WI38 (cell line): ENCODE results near the gene RERE.
A peak's percentile ranks its signal among the peaks of the same experiment; 100 is the strongest.

Experiments used
- H3K4me3 ChIP-seq: 2 replicates; pipeline ENCODE4 v1.5.1; 2011; ENCODE audit warnings: low read depth, mild to moderate bottlenecking, control low read depth, low read length
- TF ChIP-seq, protein P1 (sequence below): IDR thresholded peaks from 2 replicates; pipeline ENCODE4 v1.5.1; 2012; ENCODE audit warnings: low read depth, mild to moderate bottlenecking, control low read depth, low read length

RERE gene

DNA sequence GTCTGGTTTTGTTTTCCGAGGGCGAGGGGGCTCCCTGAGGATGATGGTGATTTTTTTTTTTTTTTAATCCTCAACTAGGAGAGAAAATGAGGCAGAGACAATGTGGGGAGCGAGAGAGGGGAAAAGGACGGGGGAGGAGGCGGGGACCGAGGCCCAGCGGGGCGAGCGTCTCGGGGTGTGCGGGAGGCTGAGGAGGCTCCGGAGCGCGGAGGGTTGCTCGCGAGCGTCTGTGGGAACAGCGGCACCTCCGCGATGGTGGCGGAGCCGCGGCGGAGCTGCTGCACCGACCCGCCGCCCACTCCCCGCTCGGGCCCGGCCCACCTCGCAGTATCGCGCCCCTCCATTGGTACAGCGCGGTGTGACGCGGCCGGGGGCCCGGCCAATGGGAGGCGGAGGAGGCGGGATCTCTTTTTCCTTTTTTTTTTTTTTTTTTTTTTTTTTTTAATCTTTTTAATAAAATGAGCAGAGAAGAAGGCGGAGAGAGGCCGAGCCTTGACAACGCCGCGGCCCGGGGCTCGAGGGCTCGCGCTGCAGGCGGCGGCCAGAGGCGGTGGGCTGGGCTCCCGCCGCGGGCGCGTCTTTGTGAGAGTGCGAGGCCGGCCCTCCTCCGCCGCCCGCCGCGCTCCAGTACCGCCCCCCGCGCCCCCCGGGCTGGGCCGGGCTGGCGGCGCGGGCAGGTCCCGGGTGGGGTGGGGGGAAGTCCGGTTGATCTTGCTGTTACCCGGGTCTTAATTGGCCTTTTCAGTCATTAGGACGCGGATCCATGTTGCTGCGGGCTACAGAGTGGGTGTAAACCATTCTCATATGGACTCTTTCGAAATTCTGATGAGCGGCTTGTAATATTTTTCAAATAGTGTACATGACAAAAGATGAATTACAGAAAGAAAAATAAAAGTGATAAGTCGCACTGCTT, at the start of gene RERE:
RERE (minus strand) TSS at position 229 of the 913 bp plus-strand sequence.
- TF ChIP-seq, protein P1, sequence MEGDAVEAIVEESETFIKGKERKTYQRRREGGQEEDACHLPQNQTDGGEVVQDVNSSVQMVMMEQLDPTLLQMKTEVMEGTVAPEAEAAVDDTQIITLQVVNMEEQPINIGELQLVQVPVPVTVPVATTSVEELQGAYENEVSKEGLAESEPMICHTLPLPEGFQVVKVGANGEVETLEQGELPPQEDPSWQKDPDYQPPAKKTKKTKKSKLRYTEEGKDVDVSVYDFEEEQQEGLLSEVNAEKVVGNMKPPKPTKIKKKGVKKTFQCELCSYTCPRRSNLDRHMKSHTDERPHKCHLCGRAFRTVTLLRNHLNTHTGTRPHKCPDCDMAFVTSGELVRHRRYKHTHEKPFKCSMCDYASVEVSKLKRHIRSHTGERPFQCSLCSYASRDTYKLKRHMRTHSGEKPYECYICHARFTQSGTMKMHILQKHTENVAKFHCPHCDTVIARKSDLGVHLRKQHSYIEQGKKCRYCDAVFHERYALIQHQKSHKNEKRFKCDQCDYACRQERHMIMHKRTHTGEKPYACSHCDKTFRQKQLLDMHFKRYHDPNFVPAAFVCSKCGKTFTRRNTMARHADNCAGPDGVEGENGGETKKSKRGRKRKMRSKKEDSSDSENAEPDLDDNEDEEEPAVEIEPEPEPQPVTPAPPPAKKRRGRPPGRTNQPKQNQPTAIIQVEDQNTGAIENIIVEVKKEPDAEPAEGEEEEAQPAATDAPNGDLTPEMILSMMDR = no peak

DNA sequence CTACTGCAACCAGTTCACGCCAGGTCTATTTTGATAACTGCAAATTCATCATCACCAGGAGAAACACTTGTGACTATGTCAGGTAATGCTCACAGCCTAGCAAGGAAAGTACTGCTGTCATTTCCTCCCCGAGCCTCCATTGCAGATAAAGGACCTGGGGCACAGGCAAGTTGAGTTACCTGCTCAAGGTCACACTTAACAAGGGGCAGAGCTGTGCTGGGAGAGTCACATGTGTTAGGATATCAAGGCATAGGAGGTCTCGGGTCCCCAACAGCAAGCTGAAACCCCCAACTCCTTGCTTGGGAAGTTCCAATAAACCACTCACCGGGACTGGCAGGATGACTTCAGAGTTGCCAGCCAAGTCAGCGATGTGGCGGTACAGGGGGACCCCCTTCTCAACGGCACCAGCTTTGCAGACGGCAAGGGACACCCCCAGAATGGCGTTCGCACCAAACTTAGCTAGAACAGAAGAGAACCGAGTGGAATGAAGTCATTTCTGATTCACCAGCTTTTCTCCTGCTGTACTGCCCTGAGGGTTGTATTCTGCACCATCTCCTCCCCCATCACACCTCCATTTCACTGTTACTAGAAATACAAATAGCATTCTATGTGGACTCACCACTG, 49.5 kb upstream of the RERE start:
- TF ChIP-seq, protein P1 = no peak
- no peak overlapping the region for H3K4me3 ChIP-seq

More for the DNA sequence above, at the start of gene RERE:
- H3K4me3 ChIP-seq = peak within 1 kb of the TSS; percentile 74

DNA sequence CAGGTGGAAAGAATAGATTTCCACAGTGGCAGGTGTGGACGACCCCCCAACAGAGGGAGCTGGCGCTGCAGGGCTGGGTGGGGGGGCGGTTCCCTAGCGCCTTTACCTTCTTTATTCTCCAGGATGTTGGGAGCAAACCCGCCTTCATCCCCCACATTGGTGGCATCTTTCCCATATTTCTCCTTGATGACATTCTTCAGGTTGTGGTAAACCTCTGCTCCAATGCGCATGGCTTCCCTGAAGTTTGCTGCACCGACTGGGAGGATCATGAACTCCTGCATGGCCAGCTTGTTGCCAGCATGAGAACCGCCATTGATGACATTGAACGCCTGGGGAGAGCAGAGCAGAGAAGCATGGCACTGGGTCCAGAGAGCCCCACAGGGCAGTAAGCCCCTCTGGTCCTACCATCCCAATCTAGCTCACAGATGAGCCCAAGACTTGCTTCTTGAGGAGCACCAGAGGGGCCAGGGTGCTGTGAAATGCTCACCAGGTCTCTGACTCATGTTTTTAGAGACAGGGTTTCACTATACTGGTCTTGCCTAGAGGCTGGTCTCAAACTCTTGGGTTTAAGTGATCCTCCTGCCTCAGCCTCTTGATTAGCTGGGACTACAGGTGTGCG, 48.8 kb upstream of the RERE start:
- TF ChIP-seq, protein P1 = no peak
- H3K4me3 ChIP-seq = no peak overlapping the region

DNA sequence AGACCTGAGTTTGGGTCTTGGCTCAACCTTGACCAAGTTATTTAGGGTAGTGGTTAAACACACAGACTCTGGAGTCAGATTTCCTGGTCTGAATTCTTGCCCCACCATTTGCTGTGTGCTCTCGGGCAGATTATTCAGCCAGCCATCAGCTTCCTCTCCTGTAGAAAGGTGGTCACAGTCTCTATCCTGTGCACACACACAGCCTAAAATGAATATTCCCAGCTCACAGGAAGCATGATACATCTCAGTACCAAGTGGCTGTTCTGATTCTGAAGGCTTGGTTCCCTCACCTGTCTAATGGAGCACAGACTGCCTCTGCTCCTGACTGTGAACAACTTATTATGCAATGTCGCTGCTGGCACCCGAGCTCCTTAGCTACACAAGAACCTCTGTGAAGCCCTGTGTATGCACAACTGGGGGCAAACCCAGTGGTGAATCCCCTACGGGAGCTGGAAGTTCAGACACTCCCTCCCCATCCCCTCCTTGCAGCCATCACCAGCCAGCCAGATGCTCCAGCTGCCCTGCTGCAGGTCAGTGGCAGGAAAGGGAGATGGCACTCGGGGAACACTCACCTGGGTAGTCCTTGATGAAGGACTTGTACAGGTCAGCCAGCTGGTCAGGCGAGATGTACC, 47.4 kb upstream of the RERE start:
- no peak overlapping the region for H3K4me3 ChIP-seq
- TF ChIP-seq, protein P1 = no peak

DNA sequence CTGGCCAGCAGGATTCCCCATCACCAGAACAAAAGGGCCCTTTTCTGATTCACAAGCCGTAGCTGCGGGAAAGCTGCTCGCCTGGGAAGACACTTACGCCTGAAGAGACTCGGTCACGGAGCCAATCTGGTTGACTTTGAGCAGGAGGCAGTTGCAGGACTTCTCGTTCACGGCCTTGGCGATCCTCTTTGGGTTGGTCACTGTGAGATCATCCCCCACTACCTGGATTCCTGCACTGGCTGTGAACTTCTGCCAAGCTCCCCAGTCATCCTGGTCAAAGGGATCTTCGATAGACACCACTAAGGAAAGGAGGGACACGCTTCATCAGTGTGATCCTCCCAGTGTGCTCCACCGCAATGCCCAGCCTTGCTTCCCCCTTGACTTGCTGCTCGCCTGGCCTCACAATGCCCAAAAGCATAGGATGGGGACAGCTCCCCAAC, 46.4 kb upstream of the RERE start:
- TF ChIP-seq, protein P1 = no peak
- H3K4me3 ChIP-seq = no peak overlapping the region

DNA sequence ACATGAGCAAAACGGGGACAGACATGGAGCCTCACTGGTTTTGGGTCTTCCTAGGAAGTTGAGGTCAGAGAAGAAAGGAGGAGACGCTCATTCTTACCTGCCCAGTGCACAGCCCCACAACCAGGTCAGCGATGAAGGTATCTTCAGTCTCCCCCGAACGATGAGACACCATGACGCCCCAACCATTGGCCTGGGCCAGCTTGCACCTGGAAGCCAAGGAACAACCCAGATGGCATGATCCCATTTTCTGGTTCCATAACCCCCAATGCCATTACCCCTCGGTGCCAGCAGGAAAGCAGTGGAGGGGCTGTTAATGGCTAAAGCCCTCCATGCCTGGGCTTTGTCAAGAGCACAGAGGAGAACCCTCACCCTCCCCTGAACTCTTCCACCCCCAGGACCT, 45.7 kb upstream of the RERE start:
- TF ChIP-seq, protein P1 = no peak

More for the DNA sequence above, 45.7 kb upstream of the RERE start:
- no peak overlapping the region for H3K4me3 ChIP-seq
